GM19395 (cell line): ENCODE data around the gene BCAN.
"Not testable (repeated sequence)": the region's sequence is repeated elsewhere in the genome, so short reads cannot be mapped to it uniquely, and the experiment has no call there.

Experiments
- ATAC-seq: cut with Tn5 transposase; IDR thresholded peaks from one replicate; pipeline ENCODE4 v1.9.1; 2021; ENCODE audit warnings: mild to moderate bottlenecking, moderate library complexity; ENCODE audit not compliant: unreplicated experiment

Gene BCAN

GRCh38 chr1:156615946-156616345, 26.0 kb upstream of the BCAN start:
- no peak for ATAC-seq

- no peak for ATAC-seq
Observed at GRCh38 chr1:156616463-156616862, 25.5 kb upstream of the BCAN start.

- no peak for ATAC-seq
Observed at GRCh38 chr1:156618853-156619581, 22.9 kb upstream of the BCAN start, which contains the start of gene HAPLN2. Gene HAPLN2 (plus strand): TSS chr1:156619415. CDS start chr1:156623491, 4,076 bp downstream.

- no peak for ATAC-seq
Observed at GRCh38 chr1:156619582-156619955, 22.3 kb upstream of the BCAN start.

GRCh38 chr1:156622581-156623297, 19.2 kb upstream of the BCAN start:
- ATAC-seq = no peak

GRCh38 chr1:156623946-156624813, 17.7 kb upstream of the BCAN start:
- ATAC-seq = no peak

GRCh38 chr1:156624814-156625435, 17.0 kb upstream of the BCAN start:
- ATAC-seq = no peak

- no peak for ATAC-seq
Observed at GRCh38 chr1:156625436-156626078, 16.4 kb upstream of the BCAN start.

GRCh38 chr1:156626079-156626438, 15.9 kb upstream of the BCAN start:
- ATAC-seq = no peak

- no peak for ATAC-seq
Observed at GRCh38 chr1:156627313-156627880, 14.5 kb upstream of the BCAN start.

GRCh38 chr1:156629823-156630449, 12.0 kb upstream of the BCAN start:
- ATAC-seq = no peak

GRCh38 chr1:156631152-156631551, 10.8 kb upstream of the BCAN start:
- not testable (repeated sequence) for ATAC-seq

GRCh38 chr1:156632355-156632754, 9.6 kb upstream of the BCAN start:
- no peak for ATAC-seq

- no peak for ATAC-seq
Observed at GRCh38 chr1:156638189-156638985, 3.5 kb upstream of the BCAN start.

- ATAC-seq = no peak
Observed at GRCh38 chr1:156639601-156640101, 2.3 kb upstream of the BCAN start.

GRCh38 chr1:156640842-156641706, 843 bp upstream of the BCAN start:
- no peak for ATAC-seq

GRCh38 chr1:156642265-156643048, 540 bp downstream of the BCAN start:
- ATAC-seq = no peak
